ENCODE data around the gene ELL2.
A peak's percentile ranks its signal among the peaks of the same experiment; 100 is the strongest.

The ELL2 gene

DNA sequence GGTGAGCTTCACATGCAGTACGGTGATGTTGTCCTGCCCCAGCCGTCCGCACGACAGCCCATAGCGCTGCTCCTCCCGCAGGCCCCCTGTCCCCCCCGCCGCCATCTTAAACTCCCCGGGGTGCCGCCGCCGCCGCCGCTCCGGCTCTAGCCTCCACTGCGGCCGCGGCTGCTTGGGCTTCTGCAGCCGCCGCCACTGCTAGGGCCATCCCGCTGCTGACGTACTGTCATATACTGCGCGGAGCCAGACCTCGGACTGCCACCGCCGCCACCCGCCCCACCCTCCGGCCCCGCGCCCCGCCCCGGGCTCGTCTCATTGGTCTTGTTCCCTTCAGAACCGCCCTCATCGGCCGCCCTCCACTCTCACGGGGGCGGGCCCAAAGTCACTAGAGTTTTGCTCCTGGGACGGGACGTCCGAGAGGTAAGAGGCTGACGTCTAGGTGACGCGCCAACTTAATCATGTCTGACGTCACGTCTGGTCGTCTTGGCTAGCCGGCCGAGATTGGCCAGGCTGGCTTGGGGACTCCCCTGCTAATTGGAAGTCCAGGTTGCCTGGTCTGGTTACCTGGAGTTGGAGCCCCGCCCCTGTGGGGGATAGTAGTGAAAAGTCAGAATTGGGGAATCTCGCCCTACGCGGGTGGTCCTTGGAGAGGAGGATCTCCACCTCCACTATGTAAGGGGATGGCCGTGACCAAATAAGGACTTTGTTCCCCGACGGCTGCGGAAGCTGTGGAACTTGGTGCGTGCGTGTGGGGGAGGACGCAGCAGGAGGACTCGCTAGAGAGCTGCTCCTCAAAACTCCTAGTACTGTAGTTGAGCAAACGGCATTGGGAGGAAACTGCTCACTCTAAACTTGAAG, at the start of gene ELL2:
TSS of gene ELL2 (minus strand) at position 235 of the 858 bp plus-strand sequence. CDS start at position 105, 130 bp downstream.
- DNase-seq (ENCODE audit: low spot score), result peak; percentile 99

DNA sequence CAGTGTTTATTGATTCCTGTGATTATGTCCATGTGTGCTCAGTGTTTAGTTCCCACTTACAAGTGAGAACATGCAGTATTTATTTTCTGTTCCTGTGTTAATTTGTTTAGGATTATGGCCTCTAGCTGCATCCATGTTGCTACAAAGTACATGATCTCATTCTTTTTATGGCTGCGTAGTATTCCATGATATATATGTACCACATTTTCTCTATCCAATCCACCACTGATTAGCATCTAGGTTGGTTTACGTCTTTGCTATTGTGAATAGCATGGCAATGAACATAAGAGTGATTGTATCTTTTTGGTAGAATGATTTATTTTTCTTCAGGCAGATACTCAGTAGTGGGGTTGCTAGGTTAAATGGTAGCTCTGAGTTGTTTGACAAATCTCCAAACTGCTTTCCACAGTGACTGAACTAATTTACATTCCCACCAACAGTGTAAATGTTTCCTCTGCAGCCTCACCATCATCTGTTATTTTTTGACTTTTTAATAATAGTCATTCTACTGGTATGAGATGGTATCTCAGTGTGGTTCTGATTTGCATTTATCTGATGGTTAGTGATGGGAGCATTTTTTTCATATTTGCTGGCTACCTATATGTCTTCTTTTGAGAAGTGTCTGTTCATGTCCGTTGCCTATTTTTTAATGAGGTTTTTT, 47.5 kb upstream of the ELL2 start:
- no peak for DNase-seq (ENCODE audit: low spot score)

DNA sequence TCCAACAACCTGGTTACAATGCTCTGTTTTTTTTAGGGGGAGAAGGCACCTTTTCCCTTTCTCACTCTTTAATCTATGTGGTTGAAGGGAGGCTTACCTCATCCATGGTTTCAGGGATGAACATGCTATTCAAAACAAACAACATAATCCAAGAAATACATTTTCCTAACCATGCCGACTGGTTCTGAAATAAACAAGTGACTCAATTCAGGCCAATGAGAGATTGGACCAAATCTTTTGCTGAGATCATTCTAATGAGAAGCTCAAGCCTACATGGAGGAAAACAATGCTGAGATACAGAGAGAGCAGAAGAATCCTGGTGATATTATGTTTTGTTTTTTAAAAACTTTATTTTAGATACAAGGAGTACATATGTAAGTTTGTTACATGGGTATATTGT, 46.8 kb upstream of the ELL2 start:
- no peak for DNase-seq (ENCODE audit: low spot score)

DNA sequence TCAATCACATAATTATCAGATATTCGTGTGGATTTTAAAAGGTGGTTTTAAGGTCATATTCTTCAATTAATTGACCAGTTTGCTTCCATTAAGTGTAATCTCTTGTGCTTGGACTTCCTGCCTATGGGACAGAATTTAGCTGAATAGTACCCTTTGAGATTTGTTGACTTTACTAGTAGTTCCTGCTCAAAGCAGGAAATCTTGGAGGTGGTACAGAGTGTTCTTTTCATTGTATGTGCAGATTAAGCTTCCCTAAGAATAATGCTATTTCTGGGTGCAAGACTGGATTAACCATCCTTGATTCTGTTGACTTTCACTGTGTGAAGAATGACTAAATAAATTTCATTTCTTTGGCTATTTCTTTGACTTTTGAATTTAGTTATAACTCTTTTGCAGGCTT, 45.4 kb upstream of the ELL2 start:
- no peak for DNase-seq (ENCODE audit: low spot score)

DNA sequence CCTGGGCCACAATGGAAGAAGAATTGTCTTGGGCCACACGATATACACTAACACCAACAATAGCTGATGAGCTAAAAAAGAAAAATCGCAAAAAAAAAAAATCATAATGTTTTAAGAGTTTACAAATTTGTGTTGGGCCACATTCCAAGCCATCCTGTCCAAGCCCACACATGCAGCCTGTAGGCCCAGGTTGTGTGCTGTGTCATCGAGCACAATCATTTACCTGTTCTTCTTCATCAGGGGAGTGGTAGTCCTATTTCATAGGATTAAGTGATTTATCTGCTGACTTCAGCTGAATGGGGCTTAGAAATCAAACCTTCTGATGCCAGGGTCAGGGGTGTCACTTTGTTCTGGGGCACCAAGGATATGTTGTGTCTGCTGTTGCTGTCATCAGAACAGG, 44.6 kb upstream of the ELL2 start:
- no peak for DNase-seq (ENCODE audit: low spot score)

DNA sequence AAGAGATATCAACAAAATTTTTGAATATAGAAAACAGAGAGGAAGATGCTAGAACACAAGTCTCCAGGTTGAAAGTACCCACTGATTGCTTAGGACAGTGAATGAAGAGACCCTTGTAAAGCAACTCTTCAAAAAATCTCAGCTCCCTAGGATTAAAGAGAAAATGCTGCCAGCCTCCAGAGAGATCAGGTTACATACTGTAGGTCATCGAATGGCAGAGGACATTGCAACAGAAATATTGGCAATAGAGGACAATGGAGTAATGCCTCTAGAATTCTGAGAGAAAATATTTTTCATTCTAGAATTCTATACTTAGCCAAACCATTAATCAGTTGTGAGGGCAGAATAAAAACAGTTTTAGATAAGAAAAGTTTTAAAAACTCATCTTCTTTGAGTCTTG, 43.1 kb upstream of the ELL2 start:
- DNase-seq (ENCODE audit: low spot score), result no peak

DNA sequence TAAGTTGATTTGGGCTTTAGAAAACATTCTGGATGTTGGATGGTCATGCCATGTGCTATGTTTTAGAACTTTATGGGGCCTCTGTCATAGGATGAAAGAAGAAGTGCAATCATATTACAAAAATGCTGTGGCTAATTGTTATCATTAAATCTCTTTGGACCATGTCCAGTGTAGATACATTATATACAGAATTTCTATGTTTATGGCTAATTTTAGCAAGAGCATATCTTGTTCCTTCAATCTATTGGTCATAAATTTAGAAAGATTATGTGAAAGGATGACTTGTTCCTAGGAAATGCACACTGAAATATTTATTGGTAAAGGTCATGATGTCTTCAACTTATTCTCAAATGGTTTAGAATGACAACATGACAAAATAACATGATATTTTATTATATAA, 42.4 kb upstream of the ELL2 start:
- DNase-seq (ENCODE audit: low spot score), result no peak

DNA sequence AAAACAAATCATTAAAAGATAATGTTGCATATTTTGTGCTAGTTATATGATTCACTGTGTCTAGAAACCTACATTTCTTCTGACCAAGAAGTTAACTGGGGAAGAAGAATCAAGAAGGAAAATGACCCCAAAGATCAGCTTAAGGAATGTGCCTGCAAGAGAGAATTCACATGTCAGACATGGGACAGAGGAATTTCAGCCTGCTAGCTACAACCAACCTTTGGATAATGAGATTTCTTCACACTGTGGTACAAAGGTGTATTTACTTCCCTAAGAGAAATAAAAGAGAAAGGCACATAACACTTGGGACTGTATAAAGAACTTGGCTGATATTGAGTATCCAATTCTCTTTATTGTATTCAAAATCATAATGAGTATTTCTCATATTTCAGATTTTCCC, 39.6 kb upstream of the ELL2 start:
- DNase-seq (ENCODE audit: low spot score), result no peak

DNA sequence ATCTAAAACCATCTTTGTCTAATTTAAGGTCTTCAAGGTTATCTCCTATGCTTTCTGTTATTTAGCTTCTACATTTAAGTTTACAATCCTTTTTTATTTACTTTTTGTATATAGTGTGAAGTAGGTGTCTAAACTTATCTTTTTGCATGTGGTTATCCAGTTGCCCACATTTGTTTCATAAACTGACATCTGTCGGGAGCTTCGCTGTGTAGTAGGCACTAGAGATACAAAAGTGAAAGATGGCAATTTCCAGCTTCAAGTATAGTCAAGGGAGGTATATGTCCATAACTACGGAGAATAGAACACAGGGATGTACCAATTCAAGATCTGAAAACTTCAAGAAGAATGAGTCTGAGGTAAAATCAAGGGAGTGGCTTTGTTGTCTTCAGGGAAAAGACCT, 38.7 kb upstream of the ELL2 start:
- no peak for DNase-seq (ENCODE audit: low spot score)

DNA sequence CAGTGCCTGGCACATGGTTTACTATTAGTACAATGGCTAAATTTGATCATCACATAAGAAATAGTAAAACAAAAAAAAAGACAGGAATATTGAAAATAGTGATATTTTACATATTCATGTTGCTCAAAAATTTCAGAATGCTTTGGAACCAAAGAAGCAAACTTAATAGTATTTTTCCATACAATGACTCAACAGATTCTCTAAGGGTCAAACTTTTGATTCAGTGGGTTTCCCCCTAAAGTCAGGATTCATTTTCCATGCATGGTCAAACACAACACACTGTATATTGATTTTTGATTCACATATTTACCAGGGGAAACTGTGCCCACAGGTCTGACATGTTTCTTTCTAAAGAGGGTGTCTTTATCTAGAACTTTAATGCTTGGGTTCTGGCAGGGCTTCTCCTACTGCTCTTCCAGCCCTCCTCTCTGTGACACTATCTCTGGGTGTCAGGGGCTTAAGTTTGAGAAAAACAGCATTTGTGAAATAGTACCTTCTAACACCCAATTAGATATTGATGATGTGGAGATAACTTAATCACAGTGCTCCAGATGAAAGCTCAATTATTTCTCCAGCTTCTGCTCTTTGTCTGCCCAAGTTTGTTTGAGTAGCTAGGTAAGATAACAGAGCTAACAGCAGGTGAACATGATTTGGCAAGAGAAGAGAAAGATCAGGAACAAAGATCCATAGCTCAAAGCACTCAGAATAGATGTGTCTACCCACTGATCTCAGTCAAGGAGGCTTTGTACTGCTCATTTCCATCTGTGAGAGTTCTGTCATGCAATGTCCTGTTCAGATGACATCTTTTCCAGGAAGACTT, 35.5 kb upstream of the ELL2 start:
- DNase-seq (ENCODE audit: low spot score), result no peak

DNA sequence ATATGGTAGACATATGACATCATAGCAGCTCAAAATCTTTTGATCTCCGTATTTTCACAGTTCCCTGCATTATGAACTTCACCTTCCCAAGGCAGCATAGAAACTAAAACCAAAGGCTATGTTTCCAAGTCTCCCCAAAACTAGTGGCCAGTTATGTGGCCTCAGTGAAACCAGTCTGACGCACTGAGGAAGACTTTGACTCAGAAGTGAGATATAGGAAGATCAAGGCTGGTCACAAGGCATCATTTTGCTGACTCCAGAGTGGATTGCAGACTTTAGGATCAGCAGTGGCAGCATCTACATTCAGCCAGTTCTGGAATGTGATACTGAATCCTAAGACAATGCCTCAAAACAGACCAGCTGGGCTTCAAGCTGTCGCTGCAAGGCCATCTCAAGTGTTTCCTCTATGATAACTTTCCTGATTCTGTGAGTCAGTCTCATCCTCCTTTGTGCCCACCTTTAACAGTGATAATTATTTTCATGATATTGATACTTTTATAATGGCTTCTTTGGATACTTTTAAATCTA, 34.4 kb upstream of the ELL2 start:
- DNase-seq (ENCODE audit: low spot score), result no peak

DNA sequence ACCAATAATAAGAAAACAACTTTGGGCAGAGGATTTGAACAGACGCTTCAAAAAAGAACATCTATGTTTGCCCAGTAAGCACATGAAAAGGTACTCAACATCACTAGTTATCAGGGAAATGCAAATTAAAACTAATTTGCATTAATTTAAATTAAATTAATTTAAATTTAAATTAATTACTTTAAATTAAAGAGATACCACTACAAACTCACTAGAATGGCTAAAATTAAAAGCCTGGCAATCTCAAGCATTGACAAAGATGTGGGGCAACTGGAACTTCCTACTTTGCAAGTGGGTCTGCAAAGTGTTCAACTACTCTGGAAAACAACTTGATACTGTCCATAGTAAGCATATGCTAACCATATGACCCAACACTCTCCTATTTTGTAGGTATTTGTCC, 32.1 kb upstream of the ELL2 start:
- no peak for DNase-seq (ENCODE audit: low spot score)

DNA sequence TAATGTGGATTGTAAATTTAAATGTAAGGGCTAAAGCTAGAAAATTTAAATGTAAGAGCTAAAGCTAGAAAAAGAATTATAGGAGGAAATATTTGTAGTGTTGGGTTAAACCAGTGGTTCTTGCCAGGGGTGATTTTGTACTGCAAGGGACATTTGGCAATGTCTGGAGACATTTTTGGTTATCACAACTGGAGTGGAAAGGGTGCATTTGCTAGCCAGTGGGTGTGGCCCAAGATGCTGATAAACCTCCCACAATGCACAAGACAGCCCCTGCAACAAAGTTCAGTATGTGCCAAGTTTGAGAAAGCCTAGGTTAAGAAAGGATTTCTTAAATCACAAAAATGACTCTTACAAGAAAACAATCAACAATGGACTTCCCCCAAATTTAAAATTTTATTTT, 31.6 kb upstream of the ELL2 start:
- DNase-seq (ENCODE audit: low spot score), result no peak

DNA sequence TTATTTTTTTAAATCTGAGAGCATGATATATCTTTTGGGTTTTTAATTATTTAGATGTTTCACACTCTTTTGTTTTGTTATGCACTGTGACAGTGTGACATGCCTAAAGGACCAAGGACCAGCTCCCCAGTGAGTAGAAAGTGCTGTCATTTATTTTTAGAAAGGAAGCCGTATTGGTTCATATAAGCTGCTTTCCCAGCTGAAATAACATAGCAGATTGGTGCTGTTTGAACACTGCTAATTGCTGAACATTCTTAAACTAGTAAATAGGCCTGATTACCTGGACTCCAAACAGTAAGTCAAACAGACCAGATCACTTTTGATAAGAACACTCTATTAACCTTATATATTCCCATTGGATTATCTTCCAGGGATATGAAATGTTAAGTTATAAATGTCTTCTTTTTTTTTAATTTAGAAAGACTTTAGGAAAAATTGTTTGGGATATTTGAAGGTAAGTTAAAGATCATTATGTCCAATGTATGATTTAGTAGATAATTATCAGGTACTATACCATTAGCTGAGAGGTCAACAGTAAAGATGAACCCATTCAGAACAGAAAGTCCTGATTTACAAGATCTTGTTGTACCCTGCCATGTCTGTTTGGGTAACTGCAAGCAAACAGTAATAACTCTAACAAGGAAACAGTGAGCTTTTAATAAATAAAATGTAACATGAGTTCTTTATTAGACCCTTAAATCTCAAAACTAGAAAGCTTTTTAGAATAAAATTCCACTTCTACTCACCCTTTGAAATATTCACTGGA, 27.8 kb upstream of the ELL2 start:
- DNase-seq (ENCODE audit: low spot score), result no peak

DNA sequence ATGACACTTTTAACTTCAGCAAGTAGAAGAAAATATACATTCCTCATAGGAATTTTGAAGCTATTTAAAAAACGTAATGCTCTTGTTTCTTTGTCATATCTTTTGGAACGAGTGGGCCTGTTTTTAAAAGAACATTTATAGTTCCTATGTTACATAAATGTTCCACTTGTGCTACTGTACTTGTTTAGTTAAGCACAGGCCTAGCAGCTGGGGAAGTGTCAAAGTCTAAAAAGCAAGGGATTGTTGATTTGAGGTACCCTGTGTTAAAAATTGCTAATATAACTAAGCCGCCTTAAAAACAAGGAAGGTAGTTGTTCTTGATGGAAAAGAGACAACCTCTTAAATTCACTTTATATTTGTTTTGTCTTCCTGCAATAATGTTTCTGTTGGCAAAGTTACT, 27.2 kb upstream of the ELL2 start:
- no peak for DNase-seq (ENCODE audit: low spot score)

DNA sequence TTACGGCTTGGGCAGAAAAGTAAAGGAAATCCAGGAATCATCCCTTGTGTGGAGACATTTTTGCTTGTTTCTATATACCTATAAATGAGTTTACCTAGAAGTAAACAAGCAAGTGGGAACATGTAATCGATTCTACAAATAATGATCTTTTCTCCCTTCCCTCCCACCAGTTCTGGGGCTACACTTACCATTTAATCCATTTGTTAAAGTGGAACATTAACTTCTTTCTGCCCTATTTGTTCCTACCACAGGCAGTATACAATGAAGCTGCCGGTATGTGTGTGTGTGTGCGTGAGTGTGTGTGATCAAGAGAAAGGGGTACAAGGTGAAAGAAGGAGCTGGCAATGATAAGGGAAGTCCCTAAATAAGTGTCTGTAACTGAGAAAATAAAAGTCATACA, 26.4 kb upstream of the ELL2 start:
- DNase-seq (ENCODE audit: low spot score), result no peak

DNA sequence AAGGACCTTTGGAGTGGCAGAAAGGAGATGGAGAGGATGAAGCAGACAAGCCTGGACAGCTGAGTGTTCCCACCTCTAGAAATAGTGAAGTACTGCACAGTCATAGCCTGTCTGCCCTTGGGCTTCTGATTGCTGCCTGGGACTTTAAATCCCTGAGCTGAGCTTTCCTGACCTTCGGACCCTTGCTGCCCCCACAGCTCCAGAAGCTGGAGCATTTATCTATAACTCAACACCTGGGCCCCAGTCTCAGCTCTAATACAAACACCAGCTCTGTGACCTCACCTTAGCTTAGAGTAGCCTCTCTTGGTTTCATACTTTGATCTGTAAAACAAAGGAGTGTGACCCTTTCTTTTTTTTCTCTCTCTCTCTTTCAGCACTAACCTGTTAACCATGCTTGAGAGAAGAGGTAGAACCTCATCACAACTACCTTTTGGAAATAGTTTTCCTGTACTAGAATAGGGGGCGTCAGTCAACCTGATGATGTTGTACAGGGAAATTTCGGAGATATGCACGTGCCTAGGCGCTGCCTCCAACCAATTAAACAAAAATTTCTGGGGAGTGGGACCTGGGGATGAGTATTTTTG, 25.4 kb upstream of the ELL2 start:
- peak; percentile 63 for DNase-seq (ENCODE audit: low spot score)

DNA sequence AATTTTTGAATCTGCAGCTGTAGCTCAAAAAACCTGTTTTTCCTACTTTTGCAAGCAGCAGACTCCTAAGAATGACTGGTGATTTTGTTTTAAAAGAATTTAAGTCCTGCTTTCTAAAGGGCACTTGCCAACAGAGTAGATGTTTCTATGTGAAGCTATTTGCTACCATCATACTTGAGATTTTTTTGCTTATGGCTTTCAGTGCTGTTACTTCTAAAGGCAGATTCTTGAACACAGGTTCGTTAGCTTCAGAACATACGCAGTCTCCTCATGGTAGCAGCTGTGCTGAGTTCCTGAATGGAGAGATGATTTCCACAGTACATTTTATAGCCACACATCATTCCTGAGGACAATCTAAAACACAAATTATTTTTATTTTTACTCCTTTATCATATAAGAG, 24.4 kb upstream of the ELL2 start:
- no peak for DNase-seq (ENCODE audit: low spot score)

DNA sequence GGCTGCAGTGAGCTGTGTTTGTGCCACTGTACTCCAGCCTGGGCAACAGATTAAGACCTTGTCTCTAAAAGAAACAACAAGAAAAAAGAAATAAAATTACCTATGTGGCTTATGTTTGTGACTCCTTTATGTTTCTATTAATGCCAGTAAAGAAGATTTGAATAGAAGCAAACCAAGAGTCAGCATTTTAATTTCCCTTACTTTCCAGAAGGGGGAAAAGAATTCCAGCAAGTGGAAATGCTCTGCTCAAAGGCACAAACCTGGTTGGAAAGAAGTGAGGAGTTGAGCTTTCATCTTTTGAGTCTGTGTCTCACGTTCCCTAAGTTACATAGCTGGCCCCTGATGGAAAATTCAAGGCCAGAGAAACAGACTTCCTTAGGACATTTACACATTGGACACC, 23.6 kb upstream of the ELL2 start:
- DNase-seq (ENCODE audit: low spot score), result no peak

DNA sequence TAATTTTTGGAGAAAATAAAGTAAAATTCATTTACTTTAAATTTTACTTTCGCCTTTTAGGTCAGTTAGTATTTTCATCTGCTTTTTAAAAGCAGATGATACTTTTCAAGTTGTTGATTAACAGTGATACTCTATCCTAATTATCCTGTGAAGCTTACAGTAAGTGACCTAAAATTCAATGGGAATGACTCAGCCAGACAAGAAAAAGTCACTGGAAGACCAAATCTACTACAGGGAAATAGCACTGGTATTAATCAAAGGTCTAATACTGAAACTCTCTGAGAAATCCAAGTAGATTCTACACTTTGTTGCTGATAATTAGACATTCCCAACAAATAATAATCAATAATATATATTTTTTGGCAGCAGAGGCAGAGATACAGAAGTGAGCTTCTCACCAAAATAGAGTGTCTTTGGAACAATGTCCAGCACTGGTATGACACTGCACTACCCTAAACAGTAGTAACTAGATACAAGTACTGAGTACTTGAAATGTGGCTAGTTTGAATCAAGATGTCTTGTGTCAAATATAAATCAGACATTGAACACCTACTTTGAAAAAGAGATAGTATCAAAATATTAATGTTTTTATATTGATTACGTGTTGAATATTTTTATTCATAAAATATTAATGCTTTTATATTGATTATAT, 22.8 kb upstream of the ELL2 start:
- DNase-seq (ENCODE audit: low spot score), result no peak

DNA sequence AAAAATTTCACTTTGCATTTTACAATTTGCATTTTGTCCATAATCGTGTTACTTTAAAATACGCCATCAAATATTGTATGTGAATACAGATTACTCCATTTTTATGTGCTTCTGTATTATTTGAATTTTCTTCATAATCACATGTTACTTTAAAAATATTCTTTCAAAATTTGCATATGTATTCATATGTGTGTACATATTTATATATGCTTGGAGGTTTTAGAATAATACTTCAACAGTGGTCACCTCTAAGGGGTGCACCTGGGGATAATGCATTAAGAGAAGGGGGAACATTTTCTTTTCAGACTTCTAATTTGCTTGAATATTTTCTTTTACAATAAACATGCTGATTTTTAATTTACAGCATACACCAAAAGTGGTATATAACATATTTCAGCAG, 21.9 kb upstream of the ELL2 start:
- no peak for DNase-seq (ENCODE audit: low spot score)

All from SW480 (cell line).